CD8-positive, alpha-beta memory T cell (primary cell): Measurements from ENCODE around the gene MPHOSPH9. TPM values are rescaled to one million over a fixed set of nuclear protein-coding genes. Genes with fewer than 3 reads are reported as not detected.

ENCODE experiments used
- CTCF ChIA-PET: fragments of 350-600 bp; sonication (Branson Sonifier 250); formaldehyde crosslinking; loops from one replicate; lab custom pipeline; 2021; ENCODE audit warnings: antibody characterized with exemption; lab: Charles Lee
- POLR2A ChIA-PET: fragments of 350-600 bp; sonication (Branson Sonifier 250); formaldehyde crosslinking; loops from one replicate; lab custom pipeline; 2021; ENCODE audit warnings: antibody characterized with exemption; lab: Charles Lee
- DNase-seq, 5 donors: peaks; one replicate each; pipeline versions ENCODE4 v3.0.0 to v3.0.0-alpha.2; 2020 to 2022; ENCODE audit warnings: mixed read lengths in 1 of 5
- H3K27ac ChIP-seq: one replicate; pipeline ENCODE4 v1.7.0; 2013; ENCODE audit warnings: low read depth, mild to moderate bottlenecking, low read length, moderate library complexity
- H3K27me3 ChIP-seq: 2 replicates; pipeline ENCODE4 v1.7.0; 2013; ENCODE audit warnings: low read length, mild to moderate bottlenecking; ENCODE audit not compliant: insufficient read depth, poor library complexity, severe bottlenecking
- H3K36me3 ChIP-seq: 2 replicates; pipeline ENCODE4 v1.7.0; 2013; ENCODE audit warnings: mild to moderate bottlenecking, low read length, moderate library complexity; ENCODE audit not compliant: insufficient read depth
- H3K4me1 ChIP-seq: 2 replicates; pipeline ENCODE4 v1.7.0; 2013; ENCODE audit warnings: mild to moderate bottlenecking, low read length, moderate library complexity; ENCODE audit not compliant: insufficient read depth
- H3K4me3 ChIP-seq: 2 replicates; pipeline ENCODE4 v1.7.0; 2013; ENCODE audit warnings: mild to moderate bottlenecking, low read length
- H3K9me3 ChIP-seq: 2 replicates; pipeline ENCODE4 v1.7.0; 2013; ENCODE audit warnings: mild to moderate bottlenecking, low read length
- H3K27ac Mint-ChIP-seq, 8 donors: one replicate each; pipeline ENCODE4 v1.8.0; 2020 to 2021; ENCODE audit warnings: mixed read lengths in 8 of 8, mild to moderate bottlenecking in 6 of 8, inconsistent platforms in 3 of 8, moderate library complexity in 3 of 8
- H3K27me3 Mint-ChIP-seq, 2 donors: one replicate each; pipeline ENCODE4 v1.8.0; 2020 to 2021; ENCODE audit warnings: mixed read lengths in 2 of 2, mild to moderate bottlenecking in 1 of 2, moderate library complexity in 1 of 2
- H3K36me3 Mint-ChIP-seq, 3 donors: one replicate each; pipeline ENCODE4 v1.8.0; 2020 to 2021; ENCODE audit warnings: mixed read lengths in 3 of 3, inconsistent platforms in 1 of 3, mild to moderate bottlenecking in 1 of 3
- H3K4me1 Mint-ChIP-seq, 3 donors: one replicate each; pipeline ENCODE4 v1.8.0; 2020 to 2021; ENCODE audit warnings: mixed read lengths in 3 of 3, inconsistent platforms in 1 of 3, mild to moderate bottlenecking in 1 of 3
- H3K4me3 Mint-ChIP-seq, 7 donors: one replicate each; pipeline ENCODE4 v1.8.0; 2020 to 2021; ENCODE audit warnings: mixed read lengths in 7 of 7, mild to moderate bottlenecking in 6 of 7, moderate library complexity in 4 of 7, inconsistent platforms in 2 of 7
- H3K9me3 Mint-ChIP-seq, 5 donors: one replicate each; pipeline ENCODE4 v1.8.0; 2020 to 2022; ENCODE audit warnings: mixed read lengths in 5 of 5, mild to moderate bottlenecking in 3 of 5, moderate library complexity in 2 of 5, inconsistent platforms in 1 of 5
- polyA plus RNA-seq: library from polyadenylated mRNA; unstranded; fragments of 300-500 nt; fragmentation: Illumina TruSeq; gene quantifications from one replicate; pipeline ENCODE4 v1.2.3, GENCODE V29; 2021
- total RNA-seq, 2 experiments: library from RNA; stranded (reverse); gene quantifications; one replicate each; pipeline ENCODE4 v1.2.3, GENCODE V29; 2021

Gene MPHOSPH9
- total and polyA plus RNA-seq, 3 experiments from 2014 or later, result 31.0 to 74.8 (median 67.3) TPM

DNA sequence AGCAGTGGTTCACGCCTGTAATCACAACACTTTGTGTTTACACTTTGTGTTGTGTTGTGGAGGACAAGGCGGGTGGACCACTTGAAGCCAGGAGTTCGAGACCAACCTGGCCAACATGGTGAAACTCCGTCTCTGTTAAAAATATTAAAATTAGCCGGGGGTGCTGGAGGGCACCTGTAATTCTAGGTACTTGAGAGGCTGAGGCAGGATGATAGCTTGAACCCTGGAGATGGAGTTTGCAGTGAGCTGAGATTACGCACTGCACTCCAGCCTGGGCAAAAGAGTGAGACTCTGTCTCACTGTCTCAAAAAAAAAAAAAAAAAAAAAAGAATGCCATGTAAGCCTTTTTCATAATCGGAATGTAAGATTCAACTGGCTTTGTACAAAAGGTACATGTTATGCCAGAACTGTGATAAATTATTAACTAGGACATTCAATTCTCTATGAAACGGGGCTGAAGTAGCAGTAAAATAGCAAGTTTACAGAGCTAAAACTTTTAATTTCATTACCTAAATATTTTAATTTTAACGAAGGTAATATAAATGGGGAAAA is 68.2 kb downstream of the MPHOSPH9 start:
- H3K9me3 ChIP-seq, result no peaks in the 10 kb centered on the region
- H3K4me3 ChIP-seq, result no peak overlapping the region
- H3K4me1 ChIP-seq, result no peaks in the 10 kb centered on the region
- Mint-ChIP-seq H3K27me3 (no peaks in the 10 kb centered on the region), H3K4me3 (no peak overlapping the region), H3K4me1 (no peaks in the 10 kb centered on the region), H3K9me3 (no peaks in the 10 kb centered on the region), H3K27ac (peak overlapping the region in 1 of 8 donors; percentile 50), H3K36me3 (peaks cover 3 to 79% (median 10%) of the 10 kb centered on the region in 3 donors)
- POLR2A ChIA-PET, result no interaction called here
- H3K27me3 ChIP-seq, result no peaks in the 10 kb centered on the region
- peaks cover 42% of the 10 kb centered on the region for H3K36me3 ChIP-seq
- DNase-seq, result no peak
- no peak overlapping the region for H3K27ac ChIP-seq
- CTCF ChIA-PET, result no interaction called here

- Mint-ChIP-seq H3K4me3 (no peak overlapping the region), H3K36me3 (peaks cover 3 to 81% (median 10%) of the 10 kb centered on the region in 3 donors), H3K27ac (no peak overlapping the region), H3K9me3 (no peaks in the 10 kb centered on the region), H3K4me1 (no peaks in the 10 kb centered on the region), H3K27me3 (no peaks in the 10 kb centered on the region)
- Histone ChIP-seq H3K27ac (no peak overlapping the region), H3K27me3 (no peaks in the 10 kb centered on the region), H3K4me1 (no peaks in the 10 kb centered on the region), H3K36me3 (peaks cover 42% of the 10 kb centered on the region), H3K4me3 (no peak overlapping the region), H3K9me3 (no peaks in the 10 kb centered on the region)
- CTCF ChIA-PET, result no interaction called here
- DNase-seq, result no peak
- POLR2A ChIA-PET, result no interaction called here
These were observed 68.7 kb downstream of the MPHOSPH9 start for GRCh38 chr12:123164222-123164621.

DNA sequence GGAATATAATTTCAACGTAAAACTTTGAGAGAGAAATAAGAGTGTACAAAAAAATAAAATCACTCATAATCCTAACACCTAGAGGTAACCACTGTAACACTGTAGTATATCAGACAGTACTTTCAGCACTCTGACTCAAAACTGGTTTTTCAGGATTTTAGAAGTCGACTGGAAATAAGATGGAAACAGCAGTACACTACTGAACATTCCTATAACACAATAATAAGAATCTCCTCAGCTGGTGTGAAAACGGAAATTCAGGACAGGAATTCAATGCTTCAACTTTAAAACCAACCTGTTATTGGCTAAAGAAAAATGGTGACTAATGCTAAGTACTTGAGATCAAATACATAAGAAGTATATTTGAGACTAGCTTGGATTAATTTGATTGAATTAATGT is 69.7 kb downstream of the MPHOSPH9 start:
- Mint-ChIP-seq H3K27me3 (no peaks in the 10 kb centered on the region), H3K36me3 (peaks cover 3 to 80% (median 10%) of the 10 kb centered on the region in 3 donors), H3K4me1 (no peaks in the 10 kb centered on the region), H3K4me3 (no peak overlapping the region), H3K9me3 (no peaks in the 10 kb centered on the region), H3K27ac (peak overlapping the region in 1 of 8 donors; percentile 46)
- DNase-seq, result no peak
- POLR2A ChIA-PET, result no interaction called here
- no peaks in the 10 kb centered on the region for H3K9me3 ChIP-seq
- no peak overlapping the region for H3K4me3 ChIP-seq
- CTCF ChIA-PET, result no interaction called here
- H3K4me1 ChIP-seq, result no peaks in the 10 kb centered on the region
- no peaks in the 10 kb centered on the region for H3K27me3 ChIP-seq
- no peak overlapping the region for H3K27ac ChIP-seq
- peaks cover 42% of the 10 kb centered on the region for H3K36me3 ChIP-seq

- DNase-seq, result no peak
- no peaks in the 10 kb centered on the region for H3K9me3 Mint-ChIP-seq
- H3K27me3 Mint-ChIP-seq, result no peaks in the 10 kb centered on the region
- no peaks in the 10 kb centered on the region for H3K9me3 ChIP-seq
- no peaks in the 10 kb centered on the region for H3K27me3 ChIP-seq
- no peaks in the 10 kb centered on the region for H3K4me1 Mint-ChIP-seq
- H3K36me3 Mint-ChIP-seq, result peaks cover 3 to 72% (median 11%) of the 10 kb centered on the region in 3 donors
- H3K4me3 Mint-ChIP-seq, result no peak overlapping the region
- no peaks in the 10 kb centered on the region for H3K4me1 ChIP-seq
- no peak overlapping the region for H3K4me3 ChIP-seq
- H3K27ac ChIP-seq, result no peak overlapping the region
- ChIA-PET POLR2A (no interaction called here), CTCF (interaction anchor here (1.1 to 1.5 kb wide), 2 partner anchors 10 to 77 kb away, joined by 3 to 6 read pairs; no protein-coding TSS in a partner anchor)
- peak overlapping the region in 1 of 8 donors; percentile 3 for H3K27ac Mint-ChIP-seq
- peaks cover 35% of the 10 kb centered on the region for H3K36me3 ChIP-seq
These were observed 72.0 kb downstream of the MPHOSPH9 start for GRCh38 chr12:123160801-123161487.

DNA sequence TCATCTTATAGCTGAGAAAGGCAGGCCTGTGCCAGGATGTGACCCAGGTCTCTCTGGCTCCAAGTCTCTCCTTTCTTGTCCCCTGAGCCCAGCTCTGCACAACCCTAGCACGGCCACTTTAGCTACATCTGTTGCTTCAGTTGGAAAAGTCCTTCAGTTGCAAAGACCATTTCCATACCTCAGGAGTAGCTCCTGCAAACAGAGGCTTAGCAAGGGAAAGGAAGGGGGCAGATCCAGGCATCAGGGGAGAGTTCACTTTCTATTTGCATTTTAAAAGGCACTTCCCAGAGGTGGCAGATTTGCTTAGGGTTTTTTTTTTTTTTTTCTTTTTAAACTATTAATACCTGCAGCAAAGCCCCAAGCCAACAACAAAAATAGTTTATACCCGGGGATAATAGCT is 79.0 kb downstream of the MPHOSPH9 start:
- CTCF ChIA-PET, result interaction anchor here (0.8 kb wide), 1 partner anchor 111 kb away, joined by 3 read pairs; no protein-coding TSS in a partner anchor
- POLR2A ChIA-PET, result no interaction called here
- Histone ChIP-seq H3K9me3 (no peaks in the 10 kb centered on the region), H3K4me1 (peaks cover 18% of the 10 kb centered on the region), H3K27me3 (no peaks in the 10 kb centered on the region), H3K36me3 (no peaks in the 10 kb centered on the region), H3K27ac (no peak overlapping the region), H3K4me3 (no peak overlapping the region)
- DNase-seq, result no peak
- Mint-ChIP-seq H3K36me3 (peaks cover 0 to 16% (median 2%) of the 10 kb centered on the region in 3 donors), H3K4me1 (peaks cover 19 to 26% (median 22%) of the 10 kb centered on the region in 3 donors), H3K27me3 (peaks cover 0 to 1% of the 10 kb centered on the region in 2 donors), H3K9me3 (no peaks in the 10 kb centered on the region), H3K4me3 (no peak overlapping the region), H3K27ac (no peak overlapping the region)

DNA sequence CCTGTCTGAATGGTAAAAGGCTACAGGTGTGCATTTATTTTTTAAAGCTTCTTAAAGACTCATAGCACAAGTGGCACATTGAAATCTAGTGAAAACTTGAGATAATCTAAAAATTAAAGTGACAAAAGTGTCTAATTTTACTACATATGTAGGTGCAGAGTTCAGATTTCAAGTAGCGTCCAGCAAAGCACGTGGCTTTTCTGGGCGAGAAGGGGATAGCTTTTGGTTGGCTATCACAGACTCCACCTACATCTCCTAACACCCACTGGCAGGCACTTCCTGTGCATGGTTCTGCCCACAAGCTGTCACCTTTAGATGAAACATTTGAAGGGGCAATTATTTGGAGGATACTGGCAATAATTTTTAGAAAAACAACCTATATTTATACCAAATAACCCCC is 80.1 kb downstream of the MPHOSPH9 start:
- no peaks in the 10 kb centered on the region for H3K27me3 ChIP-seq
- H3K27ac ChIP-seq, result no peak overlapping the region
- peak overlapping the region in 5 of 7 donors; percentile 66 to 84 (median 82) for H3K4me3 Mint-ChIP-seq
- peaks cover 0 to 16% (median 2%) of the 10 kb centered on the region in 3 donors for H3K36me3 Mint-ChIP-seq
- H3K4me1 Mint-ChIP-seq, result peaks cover 24 to 30% (median 27%) of the 10 kb centered on the region in 3 donors
- H3K27me3 Mint-ChIP-seq, result peaks cover 0 to 3% of the 10 kb centered on the region in 2 donors
- DNase-seq, result no peak
- ChIA-PET POLR2A (interaction anchor here (0.7 to 1.3 kb wide), 2 partner anchors 80 to 92 kb away, joined by 3 read pairs; partner anchors contain the start of genes MPHOSPH9 and MTRFR), CTCF (interaction anchor here (1.0 to 1.4 kb wide), 2 partner anchors 80 to 106 kb away, joined by 3 to 4 read pairs; partner anchors contain the start of genes MPHOSPH9 and MTRFR)
- H3K9me3 Mint-ChIP-seq, result no peaks in the 10 kb centered on the region
- H3K4me3 ChIP-seq, result no peak overlapping the region
- no peaks in the 10 kb centered on the region for H3K9me3 ChIP-seq
- H3K36me3 ChIP-seq, result no peaks in the 10 kb centered on the region
- H3K4me1 ChIP-seq, result peaks cover 25% of the 10 kb centered on the region
- H3K27ac Mint-ChIP-seq, result peak overlapping the region in 1 of 8 donors; percentile 29

- no peak overlapping the region for H3K27ac ChIP-seq
- Mint-ChIP-seq H3K36me3 (peaks cover 0 to 11% (median under 1%) of the 10 kb centered on the region in 3 donors), H3K9me3 (no peaks in the 10 kb centered on the region), H3K27ac (peak overlapping the region in 3 of 8 donors; percentile 46 to 71 (median 47)), H3K4me3 (peak overlapping the region; percentile 71 to 84 (median 80)), H3K27me3 (peaks cover 0 to 3% of the 10 kb centered on the region in 2 donors), H3K4me1 (peaks cover 24 to 30% (median 27%) of the 10 kb centered on the region in 3 donors)
- POLR2A ChIA-PET, result interaction anchor here (1.2 to 2.1 kb wide), 3 partner anchors 77 to 82 kb away, joined by 3 to 6 read pairs (median 3); partner anchors contain the start of genes MPHOSPH9 and MTRFR
- H3K9me3 ChIP-seq, result no peaks in the 10 kb centered on the region
- H3K36me3 ChIP-seq, result no peaks in the 10 kb centered on the region
- H3K4me3 ChIP-seq, result peak overlapping the region; percentile 47
- CTCF ChIA-PET, result interaction anchor here (0.6 to 2.1 kb wide), 7 partner anchors 10 to 431 kb away, joined by 3 to 7 read pairs (median 4); partner anchors contain the start of genes MPHOSPH9 and MTRFR
- DNase-seq, result no peak
- H3K27me3 ChIP-seq, result no peaks in the 10 kb centered on the region
- H3K4me1 ChIP-seq, result peaks cover 25% of the 10 kb centered on the region
These were observed 81.2 kb downstream of the MPHOSPH9 start for GRCh38 chr12:123151457-123152454.
